OCI-LY3 (cell line): ENCODE measurements around the gene ILF2.

ENCODE experiments used
- EZH2phosphoT487 ChIP-seq: fragments of 200-600 bp; shearing (Covaris generic); IDR thresholded peaks from 2 replicates; pipeline ENCODE4 v1.6.1; 2018; ENCODE audit warnings: antibody characterized with exemption, mixed run types, low read depth
- TF ChIP-seq, protein P1 (sequence below): fragments of 200-600, 300-600 bp; sonication (generic); IDR thresholded peaks from 2 replicates; pipeline ENCODE4 v1.5.1; 2014; ENCODE audit warnings: antibody characterized with exemption, low read length, low read depth

DNA sequence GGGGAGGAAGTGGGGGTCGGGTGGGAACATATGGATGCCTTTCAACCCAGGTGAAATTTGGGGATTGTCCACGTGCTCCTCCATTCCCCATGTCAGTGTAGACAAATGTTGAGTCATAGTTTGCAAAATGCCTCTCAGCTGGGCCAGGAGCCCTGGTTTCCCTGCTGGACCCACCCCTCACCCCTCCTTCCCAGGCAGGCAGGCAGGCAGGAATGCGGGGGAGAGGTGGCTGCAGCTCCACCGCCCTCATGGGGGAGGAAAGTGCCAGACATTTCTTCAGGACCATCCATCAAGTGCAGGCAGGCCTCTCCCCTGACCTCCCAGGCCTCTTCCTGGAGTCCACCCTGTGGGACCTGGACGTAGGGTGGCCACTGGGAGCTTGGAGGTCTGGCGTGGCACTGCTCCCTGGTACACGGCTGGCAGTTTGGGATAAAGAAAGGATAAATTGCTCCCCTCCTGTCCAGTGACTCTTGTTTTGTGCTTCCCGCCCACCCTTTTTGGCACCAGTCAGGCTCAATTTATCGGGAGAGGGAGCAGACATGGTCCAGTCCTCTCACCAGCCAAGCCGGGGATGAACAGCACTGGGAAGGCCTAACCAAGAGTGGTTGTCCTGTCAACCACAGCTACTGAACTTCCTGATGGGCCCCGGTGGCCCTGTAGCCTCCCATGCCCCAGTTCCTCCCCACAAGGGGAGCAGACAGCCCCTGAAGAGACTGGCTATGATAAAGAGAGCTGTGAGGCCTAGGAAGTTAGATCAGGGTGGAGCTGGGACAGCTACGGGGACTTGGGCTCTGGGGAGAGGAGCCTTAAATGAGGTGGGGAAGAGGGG is 26.6 kb upstream of the ILF2 start:
- TF ChIP-seq, protein P1, sequence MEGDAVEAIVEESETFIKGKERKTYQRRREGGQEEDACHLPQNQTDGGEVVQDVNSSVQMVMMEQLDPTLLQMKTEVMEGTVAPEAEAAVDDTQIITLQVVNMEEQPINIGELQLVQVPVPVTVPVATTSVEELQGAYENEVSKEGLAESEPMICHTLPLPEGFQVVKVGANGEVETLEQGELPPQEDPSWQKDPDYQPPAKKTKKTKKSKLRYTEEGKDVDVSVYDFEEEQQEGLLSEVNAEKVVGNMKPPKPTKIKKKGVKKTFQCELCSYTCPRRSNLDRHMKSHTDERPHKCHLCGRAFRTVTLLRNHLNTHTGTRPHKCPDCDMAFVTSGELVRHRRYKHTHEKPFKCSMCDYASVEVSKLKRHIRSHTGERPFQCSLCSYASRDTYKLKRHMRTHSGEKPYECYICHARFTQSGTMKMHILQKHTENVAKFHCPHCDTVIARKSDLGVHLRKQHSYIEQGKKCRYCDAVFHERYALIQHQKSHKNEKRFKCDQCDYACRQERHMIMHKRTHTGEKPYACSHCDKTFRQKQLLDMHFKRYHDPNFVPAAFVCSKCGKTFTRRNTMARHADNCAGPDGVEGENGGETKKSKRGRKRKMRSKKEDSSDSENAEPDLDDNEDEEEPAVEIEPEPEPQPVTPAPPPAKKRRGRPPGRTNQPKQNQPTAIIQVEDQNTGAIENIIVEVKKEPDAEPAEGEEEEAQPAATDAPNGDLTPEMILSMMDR, result no peak
- TF ChIP-seq EZH2phosphoT487, result no peak
